Measurements from ENCODE around the gene ERGIC2. TPM values are rescaled to one million over a fixed set of nuclear protein-coding genes. Genes with fewer than 3 reads are reported as not detected.

Gene ERGIC2
- total and polyA plus RNA-seq, 2 of the 13 experiments (the other 11 are each of a cell fraction or from before 2014, with no cell fraction given): 32.6 to 73.5 TPM

DNA sequence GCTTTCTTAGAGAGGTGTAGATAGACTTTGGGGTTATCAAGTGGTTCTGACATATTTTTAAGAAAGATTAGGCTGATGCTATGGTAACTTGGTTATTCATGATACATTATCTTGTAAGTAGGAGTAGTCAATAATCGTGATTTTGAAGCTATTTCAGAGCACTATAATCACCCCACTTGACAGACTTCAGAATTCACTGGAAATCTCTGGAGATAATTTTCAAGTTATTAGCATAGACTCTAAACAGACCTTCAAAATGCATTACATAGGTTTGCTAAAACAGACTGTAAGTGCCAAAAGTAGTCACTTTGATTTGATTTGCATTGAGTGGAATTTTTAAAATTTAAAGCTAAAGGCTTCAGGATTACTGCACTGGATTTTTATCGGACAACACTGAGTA lies 74.3 kb downstream of the ERGIC2 start (continued):
- TF ChIP-seq KIAA2018 (CRISPR knock-in tag; IDR thresholded peaks at IDR 0.05; ENCODE audit: borderline replicate concordance) (no peak), ZNF605 (CRISPR knock-in tag; IDR thresholded peaks at IDR 0.05) (no peak), ZMAT5 (CRISPR knock-in tag; IDR thresholded peaks at IDR 0.05; ENCODE audit: borderline replicate concordance, low read depth) (no peak), IRX3 (CRISPR knock-in tag; IDR thresholded peaks at IDR 0.05; ENCODE audit: borderline replicate concordance, low read depth) (no peak)

DNA sequence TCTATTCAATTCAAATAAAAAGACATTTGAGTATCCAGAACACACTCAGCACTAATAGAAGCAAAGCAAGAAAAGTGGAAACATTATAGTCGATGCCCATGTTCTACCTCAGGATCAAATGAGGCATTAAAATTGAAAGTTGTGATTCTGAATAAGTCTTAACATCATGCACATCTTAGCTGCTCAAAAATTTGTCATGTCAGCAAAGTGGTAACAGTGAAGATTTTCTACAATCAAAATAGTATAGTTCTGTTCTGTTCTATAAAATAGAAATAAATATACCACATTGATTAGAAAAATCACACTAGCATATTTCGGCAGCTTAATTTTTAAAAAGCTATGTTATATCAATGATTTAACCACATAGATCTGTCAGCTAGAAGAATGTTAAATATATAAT lies 74.7 kb downstream of the ERGIC2 start:
- POLR2A ChIA-PET: no interaction called here
- no peaks in the 10 kb centered on the region for H3K27me3 ChIP-seq (ENCODE audit: control insufficient read depth in 1 of 2, insufficient read depth in 2 of 2, low read length in 2 of 2)
- FAIRE-seq (no peak), DNase-seq (ENCODE audit: low spot score) (no peak), ATAC-seq (no peak)
- no peak overlapping the region for H2AFZ ChIP-seq (ENCODE audit: low read length)
- H3K4me3 ChIP-seq (replicated peaks in 1 of 3; ENCODE audit: insufficient read depth in 1 of 3, low read depth in 2 of 3, low read length in 3 of 3): no peak overlapping the region
- no peaks in the 10 kb centered on the region for H3K36me3 ChIP-seq (replicated peaks in 1 of 2; ENCODE audit: control insufficient read depth in 1 of 2, insufficient read depth in 2 of 2, low read length in 2 of 2)
- CTCF ChIA-PET (ENCODE audit: low intra/inter-chr PET ratio, low total read pairs): no interaction called here
- H3K9me3 ChIP-seq (ENCODE audit: low read length): no peaks in the 10 kb centered on the region
- 75% methylated on average over 2 of the region's 2 CpGs for WGBS (ENCODE audit: low lambda C conversion rate)
- BruUV-seq (replicated peaks): no TSS peak
- H4K20me1 ChIP-seq (ENCODE audit: insufficient read depth, low read length): no peaks in the 10 kb centered on the region
- intact Hi-C loops (cut with micrococcal nuclease; ENCODE audit: unreplicated experiment) (loop anchor here (5.0 kb wide), 1 partner anchor 211 kb away; no protein-coding TSS in a partner anchor), in situ Hi-C loops (cut with HindIII; ENCODE audit: extremely low pct_ligation_motif_present, low pct_unique_long_range_greater_than_20kb) (no loop called here)
- TF ChIP-seq, protein P1, sequence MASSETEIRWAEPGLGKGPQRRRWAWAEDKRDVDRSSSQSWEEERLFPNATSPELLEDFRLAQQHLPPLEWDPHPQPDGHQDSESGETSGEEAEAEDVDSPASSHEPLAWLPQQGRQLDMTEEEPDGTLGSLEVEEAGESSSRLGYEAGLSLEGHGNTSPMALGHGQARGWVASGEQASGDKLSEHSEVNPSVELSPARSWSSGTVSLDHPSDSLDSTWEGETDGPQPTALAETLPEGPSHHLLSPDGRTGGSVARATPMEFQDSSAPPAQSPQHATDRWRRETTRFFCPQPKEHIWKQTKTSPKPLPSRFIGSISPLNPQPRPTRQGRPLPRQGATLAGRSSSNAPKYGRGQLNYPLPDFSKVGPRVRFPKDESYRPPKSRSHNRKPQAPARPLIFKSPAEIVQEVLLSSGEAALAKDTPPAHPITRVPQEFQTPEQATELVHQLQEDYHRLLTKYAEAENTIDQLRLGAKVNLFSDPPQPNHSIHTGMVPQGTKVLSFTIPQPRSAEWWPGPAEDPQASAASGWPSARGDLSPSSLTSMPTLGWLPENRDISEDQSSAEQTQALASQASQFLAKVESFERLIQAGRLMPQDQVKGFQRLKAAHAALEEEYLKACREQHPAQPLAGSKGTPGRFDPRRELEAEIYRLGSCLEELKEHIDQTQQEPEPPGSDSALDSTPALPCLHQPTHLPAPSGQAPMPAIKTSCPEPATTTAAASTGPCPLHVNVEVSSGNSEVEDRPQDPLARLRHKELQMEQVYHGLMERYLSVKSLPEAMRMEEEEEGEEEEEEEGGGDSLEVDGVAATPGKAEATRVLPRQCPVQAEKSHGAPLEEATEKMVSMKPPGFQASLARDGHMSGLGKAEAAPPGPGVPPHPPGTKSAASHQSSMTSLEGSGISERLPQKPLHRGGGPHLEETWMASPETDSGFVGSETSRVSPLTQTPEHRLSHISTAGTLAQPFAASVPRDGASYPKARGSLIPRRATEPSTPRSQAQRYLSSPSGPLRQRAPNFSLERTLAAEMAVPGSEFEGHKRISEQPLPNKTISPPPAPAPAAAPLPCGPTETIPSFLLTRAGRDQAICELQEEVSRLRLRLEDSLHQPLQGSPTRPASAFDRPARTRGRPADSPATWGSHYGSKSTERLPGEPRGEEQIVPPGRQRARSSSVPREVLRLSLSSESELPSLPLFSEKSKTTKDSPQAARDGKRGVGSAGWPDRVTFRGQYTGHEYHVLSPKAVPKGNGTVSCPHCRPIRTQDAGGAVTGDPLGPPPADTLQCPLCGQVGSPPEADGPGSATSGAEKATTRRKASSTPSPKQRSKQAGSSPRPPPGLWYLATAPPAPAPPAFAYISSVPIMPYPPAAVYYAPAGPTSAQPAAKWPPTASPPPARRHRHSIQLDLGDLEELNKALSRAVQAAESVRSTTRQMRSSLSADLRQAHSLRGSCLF (CRISPR knock-in tag; IDR thresholded peaks at IDR 0.05; ENCODE audit: borderline replicate concordance): no peak
- TF ChIP-seq MAFF (IDR thresholded peaks at IDR 0.05; ENCODE audit: low read depth, low read length): peak; percentile 97
- TF ChIP-seq MAFK (conservative IDR thresholded peaks at IDR 0.05 in 1 of 2, IDR thresholded peaks at IDR 0.05 in 1 of 2; ENCODE audit: low read length in 2 of 2): peak; percentile 94 to 98
- no peaks in the 10 kb centered on the region for H3K79me2 ChIP-seq (ENCODE audit: insufficient read depth, low read length)
- no peaks in the 10 kb centered on the region for H3K4me1 ChIP-seq (ENCODE audit: insufficient read depth, low read length)
- no peak overlapping the region for H3K9ac ChIP-seq (ENCODE audit: insufficient read depth, low read depth, low read length)
- H3K27ac ChIP-seq (ENCODE audit: extremely low read length, insufficient read depth, low read length): no peak overlapping the region
- no peak overlapping the region for H3K4me2 ChIP-seq (ENCODE audit: low read depth, low read length)

All from HepG2 (cell line).